HG03558 (cell line): ENCODE results near the gene FUT7.
"Not testable (repeated sequence)": the region's sequence is repeated elsewhere in the genome, so short reads cannot be mapped to it uniquely, and the experiment has no call there.

Experiments used
- ATAC-seq: cut with Tn5 transposase; IDR thresholded peaks from one replicate; pipeline ENCODE4 v1.9.1; 2021; ENCODE audit warnings: moderate number of reproducible peaks; ENCODE audit not compliant: unreplicated experiment; ENCODE audit errors: extremely low read depth

The FUT7 gene

GRCh38 chr9:137035507-137035834 lies 3.6 kb upstream of the FUT7 start:
- ATAC-seq: no peak

GRCh38 chr9:137034709-137035506 lies 3.0 kb upstream of the FUT7 start:
- no peak for ATAC-seq

- no peak for ATAC-seq
Measured at GRCh38 chr9:137034039-137034708, 2.3 kb upstream of the FUT7 start.

- not testable (repeated sequence) for ATAC-seq
Measured at GRCh38 chr9:137033481-137033880, 1.6 kb upstream of the FUT7 start.

- ATAC-seq: no peak
Measured at GRCh38 chr9:137032858-137033257, 970 bp upstream of the FUT7 start.

GRCh38 chr9:137030538-137031527 lies 1.1 kb downstream of the FUT7 start:
- no peak for ATAC-seq

GRCh38 chr9:137030006-137030405 lies 1.9 kb downstream of the FUT7 start:
- ATAC-seq: no peak

- ATAC-seq: no peak
Measured at GRCh38 chr9:137029058-137029936, 2.6 kb downstream of the FUT7 start.

GRCh38 chr9:137028263-137029057 lies 3.4 kb downstream of the FUT7 start:
- no peak for ATAC-seq

GRCh38 chr9:137027369-137028262 lies 4.3 kb downstream of the FUT7 start, which contains the start of gene ABCA2:
Gene ABCA2, minus strand, starts transcription at chr9:137028237. Its CDS starts 97 bp downstream, at chr9:137028140.
- ATAC-seq: no peak

GRCh38 chr9:137026828-137027227 lies 5.1 kb downstream of the FUT7 start:
- no peak for ATAC-seq

GRCh38 chr9:137026384-137026783 lies 5.5 kb downstream of the FUT7 start:
- ATAC-seq: no peak

GRCh38 chr9:137025517-137025966 lies 6.3 kb downstream of the FUT7 start:
- no peak for ATAC-seq

GRCh38 chr9:137023583-137023991 lies 8.3 kb downstream of the FUT7 start:
- ATAC-seq: no peak

GRCh38 chr9:137023157-137023556 lies 8.7 kb downstream of the FUT7 start:
- ATAC-seq: no peak

- ATAC-seq: no peak
Measured at GRCh38 chr9:137022662-137023008, 9.3 kb downstream of the FUT7 start.

GRCh38 chr9:137021979-137022661 lies 9.8 kb downstream of the FUT7 start:
- no peak for ATAC-seq
